Osteocyte (in vitro differentiated cells): ENCODE results near the gene CALCOCO1. TPM values are rescaled to one million over a fixed set of nuclear protein-coding genes. Genes with fewer than 3 reads are reported as not detected.

Source experiments
- DNase-seq: peaks from one replicate; pipeline ENCODE4 v3.0.0; 2021; ENCODE audit warnings: mixed read lengths; ENCODE audit not compliant: unreplicated experiment; ENCODE audit errors: extremely low spot score
- H3K27ac Mint-ChIP-seq: one replicate; pipeline ENCODE4 v1.8.0; 2021; ENCODE audit warnings: mild to moderate bottlenecking, mixed read lengths; ENCODE audit not compliant: unreplicated experiment
- H3K27me3 Mint-ChIP-seq: one replicate; pipeline ENCODE4 v1.8.0; 2021; ENCODE audit warnings: mixed read lengths; ENCODE audit not compliant: unreplicated experiment
- H3K36me3 Mint-ChIP-seq: one replicate; pipeline ENCODE4 v1.8.0; 2021; ENCODE audit warnings: mixed read lengths; ENCODE audit not compliant: unreplicated experiment
- H3K4me1 Mint-ChIP-seq: one replicate; pipeline ENCODE4 v1.8.0; 2021; ENCODE audit warnings: mixed read lengths; ENCODE audit not compliant: unreplicated experiment
- H3K4me3 Mint-ChIP-seq: one replicate; pipeline ENCODE4 v1.8.0; 2021; ENCODE audit warnings: mild to moderate bottlenecking, moderate library complexity, mixed read lengths; ENCODE audit not compliant: unreplicated experiment
- H3K9me3 Mint-ChIP-seq: one replicate; pipeline ENCODE4 v1.8.0; 2021; ENCODE audit warnings: mixed read lengths; ENCODE audit not compliant: unreplicated experiment
- CTCF ChIP-seq: fragments of 200-600 bp; sonication (generic); IDR thresholded peaks from 2 replicates; pipeline ENCODE4 v1.5.0; 2021; ENCODE audit warnings: antibody characterized with exemption, mild to moderate bottlenecking, moderate library complexity
- long read RNA-seq: library from polyadenylated mRNA; unstranded; transcript quantifications from one replicate; pipeline ENCODE4 v2.0.0, GENCODE V29; 2021
- total RNA-seq: library from RNA; stranded (reverse); gene quantifications from 2 replicates; pipeline ENCODE4 v1.2.1, GENCODE V29; 2021

Gene CALCOCO1
- total RNA-seq: 186 and 198 TPM in 2 replicates
- long read RNA-seq, partial matches to known transcripts: 2 of 14 reads
- long read RNA-seq, other reads (novel, unspliced or antisense): 4 of 14 reads

GRCh38 chr12:53727310-53728041 lies at the start of gene CALCOCO1:
Gene CALCOCO1 (minus strand): TSS chr12:53727452. CDS start chr12:53725242, 2,210 bp downstream.
- Mint-ChIP-seq H3K36me3 (peaks cover 23% of the 10 kb centered on the region), H3K9me3 (no peaks in the 10 kb centered on the region), H3K4me1 (peaks cover 22% of the 10 kb centered on the region), H3K27ac (peak within 1 kb of the TSS; percentile 93), H3K27me3 (peaks cover 8% of the 10 kb centered on the region), H3K4me3 (peak within 1 kb of the TSS; percentile 98)
- TF ChIP-seq CTCF: no peak
- peak; percentile 98 for DNase-seq

- Mint-ChIP-seq H3K4me3 (no peak overlapping the region), H3K36me3 (no peaks in the 10 kb centered on the region), H3K4me1 (no peaks in the 10 kb centered on the region), H3K27me3 (peaks cover 59% of the 10 kb centered on the region), H3K27ac (no peak overlapping the region), H3K9me3 (no peaks in the 10 kb centered on the region)
- no peak for TF ChIP-seq CTCF
- no peak for DNase-seq
Observed at GRCh38 chr12:53776872-53777271, 49.6 kb upstream of the CALCOCO1 start.

- no peak overlapping the region for H3K4me3 Mint-ChIP-seq
- peaks cover 46% of the 10 kb centered on the region for H3K27me3 Mint-ChIP-seq
- DNase-seq: no peak
- H3K9me3 Mint-ChIP-seq: no peaks in the 10 kb centered on the region
- no peak for TF ChIP-seq CTCF
- H3K36me3 Mint-ChIP-seq: no peaks in the 10 kb centered on the region
- H3K27ac Mint-ChIP-seq: no peak overlapping the region
- H3K4me1 Mint-ChIP-seq: no peaks in the 10 kb centered on the region
Observed at GRCh38 chr12:53775478-53776145, 48.4 kb upstream of the CALCOCO1 start.

GRCh38 chr12:53770281-53770680 lies 43.0 kb upstream of the CALCOCO1 start:
- H3K27ac Mint-ChIP-seq: no peak overlapping the region
- TF ChIP-seq CTCF: no peak
- H3K4me1 Mint-ChIP-seq: peaks cover 10% of the 10 kb centered on the region
- peaks cover 26% of the 10 kb centered on the region for H3K27me3 Mint-ChIP-seq
- DNase-seq: no peak
- H3K9me3 Mint-ChIP-seq: no peaks in the 10 kb centered on the region
- H3K4me3 Mint-ChIP-seq: no peak overlapping the region
- no peaks in the 10 kb centered on the region for H3K36me3 Mint-ChIP-seq

- no peaks in the 10 kb centered on the region for H3K9me3 Mint-ChIP-seq
- no peak for TF ChIP-seq CTCF
- H3K36me3 Mint-ChIP-seq: no peaks in the 10 kb centered on the region
- peaks cover 10% of the 10 kb centered on the region for H3K4me1 Mint-ChIP-seq
- H3K4me3 Mint-ChIP-seq: no peak overlapping the region
- H3K27me3 Mint-ChIP-seq: peaks cover 35% of the 10 kb centered on the region
- no peak overlapping the region for H3K27ac Mint-ChIP-seq
- no peak for DNase-seq
Observed at GRCh38 chr12:53768976-53769375, 41.7 kb upstream of the CALCOCO1 start.
